Measurements from ENCODE around the gene ENG.
A peak's percentile ranks its signal among the peaks of the same experiment; 100 is the strongest.
"Not testable (repeated sequence)": the region's sequence is repeated elsewhere in the genome, so short reads cannot be mapped to it uniquely, and the experiment has no call there.

ENG gene

DNA sequence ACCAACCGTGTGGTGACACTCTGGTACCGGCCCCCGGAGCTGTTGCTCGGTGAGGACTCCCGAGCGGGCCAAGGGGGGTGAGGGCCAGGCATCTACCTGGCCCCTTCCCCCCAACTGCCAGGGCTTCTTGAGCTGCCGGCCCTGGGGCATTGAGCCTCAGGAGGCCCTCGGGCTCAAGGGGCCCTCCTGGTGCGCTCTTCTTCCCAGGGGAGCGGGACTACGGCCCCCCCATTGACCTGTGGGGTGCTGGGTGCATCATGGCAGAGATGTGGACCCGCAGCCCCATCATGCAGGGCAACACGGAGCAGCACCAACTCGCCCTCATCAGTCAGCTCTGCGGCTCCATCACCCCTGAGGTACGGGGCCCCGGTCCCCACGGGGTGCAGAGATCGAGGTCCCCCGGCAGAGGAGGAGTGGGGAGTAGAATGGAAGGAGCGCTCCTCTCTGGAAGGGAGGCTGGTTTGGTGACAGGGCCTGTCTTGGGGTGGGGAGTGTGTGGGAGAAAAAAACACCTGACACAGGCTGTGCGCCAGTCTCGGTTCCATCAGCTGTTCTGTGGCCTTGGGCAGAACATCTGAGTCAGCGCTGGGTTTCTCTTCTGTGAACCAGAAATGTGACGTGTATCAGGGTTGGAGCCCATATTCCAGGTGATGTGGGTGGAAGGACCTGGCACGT, 66.0 kb downstream of the ENG start:
- DNase-seq: no peak

- DNase-seq: no peak
These were observed 67.7 kb downstream of the ENG start for GRCh38 chr9:127786773-127787104.

- peak; percentile 62 for DNase-seq
These were observed 68.3 kb downstream of the ENG start, which contains the start of gene CDK9 for GRCh38 chr9:127785933-127786772. CDK9 (plus strand) TSS chr9:127786034; CDS start chr9:127786149, 115 bp downstream.

DNA sequence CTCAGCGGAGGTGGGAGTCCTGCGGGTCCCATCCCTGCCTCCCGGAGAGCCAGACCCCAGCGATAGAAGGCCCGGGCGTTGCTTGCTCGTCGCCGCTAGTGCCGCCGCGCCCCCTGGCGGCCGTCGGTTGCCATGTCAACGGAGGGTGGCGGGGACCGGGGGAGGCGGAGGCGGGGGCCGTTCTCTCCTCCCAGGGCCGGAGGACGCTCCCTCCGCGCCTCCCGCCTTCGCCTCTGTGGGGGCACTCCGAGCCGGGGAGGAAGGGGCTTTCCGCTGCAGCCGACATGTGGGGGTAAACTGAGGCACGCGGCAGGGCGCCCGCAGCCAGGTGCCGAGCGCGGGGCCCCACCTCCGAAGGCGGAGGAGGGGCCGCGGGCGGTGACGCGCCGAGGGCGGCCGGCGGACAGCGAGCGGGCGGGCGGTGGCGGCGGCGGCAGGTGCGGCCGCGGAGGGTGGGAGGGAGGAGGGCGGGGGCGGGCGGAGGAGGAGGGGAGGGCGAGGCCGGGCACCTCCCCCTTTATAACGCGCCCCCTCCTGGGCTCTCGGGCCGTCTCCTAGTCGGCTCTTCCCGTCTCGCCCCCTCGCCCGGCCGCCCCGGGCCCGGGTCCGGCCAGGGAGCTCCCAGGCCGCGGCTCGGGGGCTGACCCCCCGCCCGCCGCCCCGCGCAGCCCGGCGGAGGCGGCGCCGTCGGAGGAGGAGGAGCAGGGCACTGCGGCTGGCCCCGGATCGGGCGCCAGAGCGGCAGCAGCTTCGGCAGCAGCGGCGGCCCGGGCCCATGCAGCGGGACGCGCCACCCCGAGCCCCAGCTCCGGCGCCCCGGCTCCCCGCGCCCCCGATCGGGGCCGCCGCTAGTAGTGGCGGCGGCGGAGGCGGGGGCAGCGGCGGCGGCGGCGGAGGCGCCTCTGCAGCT, 69.2 kb downstream of the ENG start:
- DNase-seq: peak; percentile 74

DNA sequence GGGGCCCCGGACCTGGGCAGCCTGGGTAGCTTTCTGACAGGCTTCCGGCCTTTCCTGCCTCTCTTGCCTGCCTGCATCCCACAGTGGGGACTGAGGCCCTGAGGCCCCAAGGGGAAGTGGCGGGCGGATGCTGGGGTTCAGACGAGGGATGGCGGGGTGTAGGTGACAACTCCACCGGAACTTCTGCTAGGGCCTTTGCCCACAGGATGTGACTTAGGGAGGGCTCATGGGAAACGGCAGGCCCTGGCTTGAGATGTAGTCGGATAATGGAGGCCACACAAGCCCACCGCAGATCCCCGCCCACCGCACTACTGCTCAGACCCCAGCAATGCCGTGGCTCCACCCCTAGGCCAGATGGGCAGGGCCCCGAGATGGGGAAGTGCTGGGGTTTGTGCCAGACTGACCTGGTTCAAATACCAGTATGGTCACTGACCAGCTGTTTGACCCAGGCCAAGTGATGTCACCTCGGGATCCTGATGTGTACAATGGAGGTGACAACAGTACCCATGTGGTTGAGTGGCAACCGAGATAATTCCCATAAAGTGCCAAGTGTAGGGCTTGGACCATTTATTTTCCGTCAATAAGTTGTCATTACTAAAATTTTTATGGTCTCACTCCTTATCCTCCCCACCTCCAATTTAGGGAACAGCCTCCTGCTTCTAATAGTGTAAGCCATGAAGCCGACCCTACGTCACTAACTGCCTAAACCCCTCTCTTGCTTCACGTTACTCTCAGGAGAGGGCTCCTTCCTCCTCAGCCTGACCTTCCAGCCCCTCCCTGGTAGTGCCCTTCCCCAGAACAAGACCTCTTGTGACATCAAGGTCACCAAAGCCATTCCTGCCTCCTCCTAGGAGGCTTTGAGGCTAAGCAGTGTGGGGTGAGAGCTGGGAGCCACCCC, 71.1 kb downstream of the ENG start:
- no peak for DNase-seq

DNA sequence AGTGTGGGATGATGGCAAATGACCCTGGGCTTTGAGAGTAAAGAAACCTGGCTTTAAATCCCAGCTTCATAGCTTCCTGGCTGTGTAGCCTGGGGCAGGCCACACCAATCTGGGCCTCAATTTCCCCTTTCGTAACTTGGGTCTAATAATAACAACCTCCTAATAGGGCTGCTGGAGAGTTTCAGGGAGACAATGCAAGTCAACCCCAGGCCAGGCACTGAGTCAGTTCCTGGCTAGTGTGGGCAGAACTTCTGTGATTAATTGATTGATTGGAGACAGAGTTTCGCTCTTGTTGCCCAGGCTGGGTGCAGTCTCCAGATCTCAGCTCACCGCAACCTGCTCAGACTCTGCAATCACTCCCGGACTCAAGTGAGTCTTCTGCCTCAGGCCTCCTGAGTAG, 72.7 kb downstream of the ENG start:
- DNase-seq: no peak

DNA sequence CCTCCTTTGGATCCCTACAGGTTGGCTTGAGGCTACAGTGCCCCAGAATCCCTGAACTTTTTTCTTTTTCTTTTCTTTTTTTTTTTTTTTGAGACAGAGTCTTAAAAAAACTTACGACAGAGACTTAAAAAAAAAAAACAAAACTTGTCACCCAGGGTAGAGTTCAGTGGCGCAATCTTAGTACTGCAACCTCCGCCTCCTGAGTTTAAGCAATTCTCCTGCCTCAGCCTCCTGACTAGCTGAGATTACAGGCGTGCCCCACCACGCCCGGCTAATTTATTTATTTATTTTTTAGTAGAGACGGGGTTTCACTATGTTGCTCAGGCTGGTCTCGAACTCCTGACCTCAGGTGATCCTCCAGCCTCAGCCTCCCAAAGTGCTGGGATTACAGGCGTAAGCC, 73.5 kb downstream of the ENG start:
- not testable (repeated sequence) for DNase-seq

GRCh38 chr9:127780126-127780885, 74.2 kb downstream of the ENG start:
- no peak for DNase-seq

DNA sequence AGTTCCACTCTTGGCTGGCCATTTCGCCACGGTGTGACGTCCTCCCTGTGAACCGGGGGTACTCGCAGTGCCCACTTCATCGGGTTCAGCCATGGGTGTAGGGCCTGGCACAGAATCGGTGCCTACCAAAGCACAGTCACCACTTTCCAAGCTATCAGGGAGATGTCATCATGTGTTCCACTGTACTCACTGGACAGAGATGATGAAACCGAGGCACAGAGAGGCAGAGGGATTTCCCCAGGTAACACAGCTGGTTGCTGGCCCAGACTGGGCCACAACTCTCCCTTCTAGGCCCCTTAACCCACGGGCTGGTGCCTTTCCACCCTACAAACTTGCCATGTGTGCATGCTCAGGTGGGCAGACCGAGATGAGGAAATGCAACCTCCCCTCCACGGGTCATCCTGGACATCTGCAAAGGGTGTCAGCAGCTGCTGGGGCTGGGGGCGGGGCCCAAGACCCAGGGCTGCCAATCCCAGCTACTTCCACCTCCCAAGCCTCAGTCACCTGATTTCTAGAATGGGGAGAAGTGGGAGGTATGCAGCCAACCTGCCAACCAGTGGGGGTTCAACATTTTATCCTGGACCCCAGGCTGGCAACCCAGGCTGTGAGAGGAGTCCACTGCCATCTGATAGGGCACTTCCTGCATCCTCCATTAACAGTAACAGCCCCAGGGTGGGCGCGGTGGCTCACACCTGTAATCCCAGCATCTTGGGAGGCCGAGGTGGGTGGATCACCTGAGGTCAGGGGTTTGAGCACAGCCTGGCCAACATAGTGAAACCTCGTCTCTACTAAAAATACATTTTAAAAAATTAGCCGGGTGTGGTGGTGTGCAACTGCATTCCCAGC, 75.1 kb downstream of the ENG start:
- DNase-seq: no peak

GRCh38 chr9:127778280-127779135, 76.0 kb downstream of the ENG start, which contains the start of gene SH2D3C:
SH2D3C (minus strand) TSS chr9:127778666; CDS start chr9:127778627, 39 bp downstream.
- no peak for DNase-seq

DNA sequence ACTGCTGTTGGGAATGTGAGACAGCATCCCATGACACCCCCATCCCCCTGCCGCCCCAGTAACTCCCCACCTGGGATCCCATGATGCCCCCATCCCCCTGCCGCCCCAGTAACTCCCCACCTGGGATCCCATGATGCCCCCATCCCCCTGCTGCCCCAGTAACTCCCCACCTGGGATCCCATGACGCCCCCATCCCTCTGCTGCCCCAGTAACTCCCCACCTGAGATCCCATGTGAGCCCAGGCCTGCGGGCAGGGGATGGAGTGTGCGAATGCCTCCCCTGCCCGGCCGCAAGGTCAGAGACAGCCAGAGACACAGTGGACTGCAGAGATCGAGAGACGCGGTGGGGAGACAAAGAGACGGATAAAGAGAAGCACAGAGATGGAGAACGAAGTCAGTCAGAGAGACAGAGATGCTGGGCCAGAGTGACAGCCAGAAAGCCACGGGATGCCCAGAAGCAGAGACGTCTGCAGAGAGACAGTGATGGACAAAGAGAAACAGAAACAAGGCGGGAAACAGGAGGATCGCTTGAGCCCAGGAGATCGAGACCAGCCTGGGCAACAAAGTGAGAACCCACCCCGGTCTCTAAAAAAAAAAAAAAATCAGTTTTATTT, 77.0 kb downstream of the ENG start:
- DNase-seq: no peak

- no peak for DNase-seq
These were observed 77.6 kb downstream of the ENG start for GRCh38 chr9:127776924-127777289.

- DNase-seq: no peak
These were observed 78.1 kb downstream of the ENG start for GRCh38 chr9:127776195-127776923.

- no peak for DNase-seq
These were observed 80.5 kb downstream of the ENG start for GRCh38 chr9:127773981-127774380.

- no peak for DNase-seq
These were observed 81.2 kb downstream of the ENG start for GRCh38 chr9:127773272-127773671.

DNA sequence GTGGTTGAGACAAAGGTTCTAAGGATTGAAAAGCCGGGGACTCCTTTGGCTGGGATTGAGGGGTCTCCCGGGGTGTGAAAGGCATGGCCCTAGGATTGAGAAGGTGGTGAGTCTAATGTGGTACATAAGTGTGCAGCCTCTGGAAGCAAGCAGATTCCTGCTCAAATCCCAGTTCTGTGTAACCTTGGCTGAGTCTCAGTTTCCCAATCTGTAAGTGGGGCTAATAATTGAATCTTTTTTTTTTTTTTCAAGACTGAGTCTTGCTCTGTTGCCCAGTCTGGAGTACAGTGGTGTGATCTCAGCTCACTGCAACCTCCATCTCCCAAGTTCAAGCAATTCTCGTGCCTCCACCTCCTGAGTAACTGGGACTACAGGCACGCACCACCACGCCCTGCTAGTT, 81.9 kb downstream of the ENG start:
- DNase-seq: no peak

- DNase-seq: no peak
These were observed 82.8 kb downstream of the ENG start for GRCh38 chr9:127771570-127772189.

Data from NCI-H1048 (cell line).